Peyer's patch (tissue), 4 donors: ENCODE results near the gene TRPV6. TPM values are rescaled to one million over a fixed set of nuclear protein-coding genes. Genes with fewer than 3 reads are reported as not detected.

ENCODE experiments used
- DNase-seq, 3 donors: peaks; one replicate each; pipeline ENCODE4 v3.0.0-alpha.2; 2017 to 2019
- H3K27ac ChIP-seq, 4 donors: fragments of 200-600 bp; sonication (generic); one replicate each; pipeline ENCODE4 v1.5.1; 2016 to 2019
- H3K27me3 ChIP-seq, 2 donors: fragments of 200-600 bp; sonication (generic); one replicate each; pipeline ENCODE4 v1.5.1; 2019
- H3K36me3 ChIP-seq, 3 donors: fragments of 200-600 bp; sonication (generic); one replicate each; pipeline ENCODE4 v1.5.1; 2016 to 2019
- H3K4me1 ChIP-seq, 4 donors: fragments of 200-600 bp; sonication (generic); one replicate each; pipeline ENCODE4 v1.5.1; 2016 to 2019
- H3K4me3 ChIP-seq, 4 donors: fragments of 200-600 bp; sonication (generic); 1 replicate in 3 of 4; 2 replicates in 1 of 4; pipeline ENCODE4 v1.5.1; 2016 to 2019; ENCODE audit warnings: mild to moderate bottlenecking in 1 of 4
- H3K9me3 ChIP-seq, 4 donors: fragments of 200-600 bp; sonication (generic); one replicate each; pipeline ENCODE4 v1.5.1; 2016 to 2019; ENCODE audit warnings: mild to moderate bottlenecking in 1 of 4
- POLR2A ChIP-seq, 2 donors: fragments of 450-650 bp; IDR thresholded peaks; one replicate each; pipeline ENCODE4 v1.5.1; 2017; ENCODE audit warnings: antibody characterized with exemption in 2 of 2, mild to moderate bottlenecking in 2 of 2, moderate library complexity in 2 of 2
- total RNA-seq, 4 donors: library from RNA; depleted of rRNA; stranded (reverse); fragments of >200 nt; gene quantifications; one replicate each; pipeline ENCODE4 v1.1.0, GENCODE V29; 2016
- TF ChIP-seq, protein P1 (sequence below), 6 experiments: fragments of 450-650 bp in 4 of 6; fragments of 200-600 bp in 2 of 6; sonication (generic) in 1 of 6; IDR thresholded peaks; one replicate each; pipeline ENCODE4 v1.5.1; 2017 to 2019; ENCODE audit warnings: antibody characterized with exemption in 6 of 6, mild to moderate bottlenecking in 3 of 6, moderate library complexity in 1 of 6

The TRPV6 gene
- total RNA-seq, 4 donors from 2014 or later = 0.19 to 2.5 (median 0.82) TPM

DNA sequence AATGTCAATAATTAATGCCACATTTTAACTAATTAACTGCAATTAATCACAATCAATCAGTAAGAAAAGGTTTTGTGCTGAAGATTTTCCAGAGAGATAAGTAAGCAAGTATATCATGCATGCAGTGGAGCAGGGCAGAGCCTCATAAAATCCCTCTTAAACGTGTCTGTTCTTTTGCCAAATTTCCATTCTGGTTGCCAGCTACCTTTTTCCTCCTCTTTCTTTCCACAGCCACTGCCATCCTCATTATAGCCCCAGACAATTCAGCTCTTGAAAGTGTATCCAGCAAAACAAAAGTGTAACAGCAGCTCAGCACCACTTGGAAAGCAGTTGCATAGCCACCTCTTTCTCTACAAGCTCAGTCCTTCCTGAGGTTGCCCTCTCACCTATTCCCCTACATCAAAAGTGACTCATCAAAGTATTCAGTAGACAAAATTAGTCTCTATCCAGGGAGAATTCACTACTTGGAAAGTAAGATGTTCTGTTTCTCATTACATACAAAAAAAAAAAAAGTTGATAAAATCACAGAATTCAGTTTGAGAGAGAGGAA is 57.5 kb downstream of the TRPV6 start:
- no peak for DNase-seq
- Histone ChIP-seq H3K36me3 (no peaks in the 10 kb centered on the region), H3K27ac (no peak overlapping the region), H3K27me3 (no peaks in the 10 kb centered on the region), H3K4me3 (no peak overlapping the region), H3K4me1 (no peaks in the 10 kb centered on the region), H3K9me3 (no peaks in the 10 kb centered on the region)
- TF ChIP-seq, protein P1, sequence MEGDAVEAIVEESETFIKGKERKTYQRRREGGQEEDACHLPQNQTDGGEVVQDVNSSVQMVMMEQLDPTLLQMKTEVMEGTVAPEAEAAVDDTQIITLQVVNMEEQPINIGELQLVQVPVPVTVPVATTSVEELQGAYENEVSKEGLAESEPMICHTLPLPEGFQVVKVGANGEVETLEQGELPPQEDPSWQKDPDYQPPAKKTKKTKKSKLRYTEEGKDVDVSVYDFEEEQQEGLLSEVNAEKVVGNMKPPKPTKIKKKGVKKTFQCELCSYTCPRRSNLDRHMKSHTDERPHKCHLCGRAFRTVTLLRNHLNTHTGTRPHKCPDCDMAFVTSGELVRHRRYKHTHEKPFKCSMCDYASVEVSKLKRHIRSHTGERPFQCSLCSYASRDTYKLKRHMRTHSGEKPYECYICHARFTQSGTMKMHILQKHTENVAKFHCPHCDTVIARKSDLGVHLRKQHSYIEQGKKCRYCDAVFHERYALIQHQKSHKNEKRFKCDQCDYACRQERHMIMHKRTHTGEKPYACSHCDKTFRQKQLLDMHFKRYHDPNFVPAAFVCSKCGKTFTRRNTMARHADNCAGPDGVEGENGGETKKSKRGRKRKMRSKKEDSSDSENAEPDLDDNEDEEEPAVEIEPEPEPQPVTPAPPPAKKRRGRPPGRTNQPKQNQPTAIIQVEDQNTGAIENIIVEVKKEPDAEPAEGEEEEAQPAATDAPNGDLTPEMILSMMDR (IDR thresholded peaks at IDR 0.05) = no peak
- TF ChIP-seq POLR2A (IDR thresholded peaks at IDR 0.05) = no peak

DNA sequence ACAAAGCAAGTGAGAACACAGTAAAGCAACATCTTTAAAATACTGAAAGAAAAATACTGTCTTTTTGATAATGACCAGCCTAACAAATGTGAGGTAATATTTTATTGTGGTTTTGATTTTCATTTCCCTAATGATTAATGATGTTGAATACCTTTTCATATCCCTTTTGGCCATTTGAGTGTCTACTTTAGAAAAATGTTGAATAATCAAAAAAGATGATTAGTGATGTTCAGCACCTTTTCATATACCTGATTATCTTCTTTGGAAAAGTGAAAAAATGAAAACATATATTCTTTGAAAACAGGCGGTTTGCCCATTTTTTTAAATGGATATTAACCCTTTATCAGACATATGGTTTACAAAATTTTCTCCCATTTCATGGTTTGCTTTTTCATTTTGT is 62.8 kb downstream of the TRPV6 start:
- no peak for DNase-seq
- Histone ChIP-seq H3K4me1 (no peaks in the 10 kb centered on the region), H3K36me3 (no peaks in the 10 kb centered on the region), H3K9me3 (no peaks in the 10 kb centered on the region), H3K27ac (no peak overlapping the region), H3K27me3 (no peaks in the 10 kb centered on the region), H3K4me3 (no peak overlapping the region)
- TF ChIP-seq POLR2A (IDR thresholded peaks at IDR 0.05) = no peak
- TF ChIP-seq, protein P1 (IDR thresholded peaks at IDR 0.05) = no peak

Other genes with a start within 250 kb of the TRPV6 start
- not detected for gene PRSS1, start 136.3 kb downstream of the TRPV6 start, total RNA-seq
- gene PRSS2, start 114.8 kb downstream of the TRPV6 start, total RNA-seq = 100 to 1,000 TPM in 3 of 4 donors, 10 to 100 TPM in 1; 29.7 to 243 (median 208) TPM
- gene EPHB6, start 30.7 kb downstream of the TRPV6 start, total RNA-seq = 10 to 100 TPM in 1 of 4 donors, 1 to 10 TPM in 2, under 1 TPM in 1; 0.53 to 19.0 (median 5.5) TPM
- gene TRPV5, start 48.0 kb upstream of the TRPV6 start, total RNA-seq = under 1 TPM in 1 of 4 donors, not detected in 3; 0.83 TPM
- gene LLCFC1, start 53.7 kb upstream of the TRPV6 start, total RNA-seq = not detected
- not detected for gene KEL, start 76.6 kb upstream of the TRPV6 start, total RNA-seq
- gene OR9A2, start 141.4 kb upstream of the TRPV6 start, total RNA-seq = not detected
- gene OR6V1, start 166.6 kb upstream of the TRPV6 start, total RNA-seq = not detected
- gene PIP, start 246.3 kb upstream of the TRPV6 start, total RNA-seq = not detected